CD14-positive monocyte (primary cell): ENCODE measurements around the gene MDH1B. TPM values are rescaled to one million over a fixed set of nuclear protein-coding genes. Genes with fewer than 3 reads are reported as not detected.
A peak's percentile ranks its signal among the peaks of the same experiment; 100 is the strongest.

Experiments
- DNase-seq, 3 donors: peaks; one replicate each; pipeline ENCODE4 v3.0.0-alpha.2; 2011 to 2022
- H2AFZ ChIP-seq: 2 replicates; pipeline ENCODE4 v1.6.0; 2012; ENCODE audit warnings: mild to moderate bottlenecking, low read depth, low read length, inconsistent platforms; ENCODE audit not compliant: insufficient read depth, poor library complexity, severe bottlenecking
- H3K27ac ChIP-seq, 2 donors: 1 replicate in 1 of 2; 2 replicates in 1 of 2; pipeline ENCODE4 v1.5.1; 2012 to 2013; ENCODE audit warnings: low read length in 2 of 2, control low read depth in 1 of 2, inconsistent platforms in 1 of 2, low read depth in 1 of 2, mild to moderate bottlenecking in 1 of 2
- H3K27me3 ChIP-seq, 2 donors: one replicate each; pipeline versions ENCODE4 v1.6.0 to v1.6.1; 2011 to 2013; ENCODE audit warnings: low read length in 2 of 2; ENCODE audit not compliant: control insufficient read depth in 2 of 2, insufficient read depth in 2 of 2
- H3K36me3 ChIP-seq, 2 donors: replicated peaks in 1 of 2; 1 replicate in 1 of 2; 2 replicates in 1 of 2; pipeline versions ENCODE4 v1.5.1 to v1.6.1; 2012 to 2013; ENCODE audit warnings: low read length in 2 of 2, control low read depth in 1 of 2, inconsistent platforms in 1 of 2, mild to moderate bottlenecking in 1 of 2; ENCODE audit not compliant: insufficient read depth in 2 of 2, control insufficient read depth in 1 of 2
- H3K4me1 ChIP-seq, 2 donors: 1 replicate in 1 of 2; 2 replicates in 1 of 2; pipeline versions ENCODE4 v1.5.1 to v1.6.1; 2012 to 2013; ENCODE audit warnings: low read length in 2 of 2, control low read depth in 1 of 2, inconsistent platforms in 1 of 2, mild to moderate bottlenecking in 1 of 2, moderate library complexity in 1 of 2; ENCODE audit not compliant: insufficient read depth in 2 of 2, control insufficient read depth in 1 of 2
- H3K4me2 ChIP-seq: replicated peaks from 2 replicates; pipeline ENCODE3; 2012; ENCODE audit warnings: low read length, moderate library complexity, mild to moderate bottlenecking; ENCODE audit not compliant: poor library complexity, severe bottlenecking; ENCODE audit errors: extremely low read depth
- H3K4me3 ChIP-seq, 3 experiments: fragments of 200-600 bp in 1 of 3; sonication (generic) in 1 of 3; replicated peaks in 1 of 3; 1 replicate in 2 of 3; 2 replicates in 1 of 3; pipeline ENCODE4 v1.5.1; 2011 to 2013; ENCODE audit warnings: low read length in 3 of 3, mild to moderate bottlenecking in 3 of 3, control low read depth in 2 of 3, low read depth in 2 of 3, inconsistent platforms in 1 of 3, moderate library complexity in 1 of 3
- H3K79me2 ChIP-seq: 2 replicates; pipeline ENCODE4 v1.6.0; 2012; ENCODE audit warnings: mild to moderate bottlenecking, control low read depth, inconsistent platforms, low read length, moderate library complexity; ENCODE audit not compliant: insufficient read depth
- H3K9ac ChIP-seq: 2 replicates; pipeline ENCODE4 v1.6.0; 2017; ENCODE audit warnings: low read length, mild to moderate bottlenecking; ENCODE audit not compliant: insufficient read depth, poor library complexity, severe bottlenecking
- H3K9me3 ChIP-seq, 2 donors: replicated peaks in 1 of 2; 1 replicate in 1 of 2; 2 replicates in 1 of 2; pipeline versions ENCODE4 v1.5.1 to v1.6.1; 2012 to 2013; ENCODE audit warnings: low read length in 2 of 2, control low read depth in 1 of 2; ENCODE audit not compliant: control insufficient read depth in 1 of 2, insufficient read depth in 1 of 2
- H4K20me1 ChIP-seq: 2 replicates; pipeline ENCODE4 v1.6.0; 2012; ENCODE audit warnings: mild to moderate bottlenecking, low read length, control low read depth, moderate library complexity; ENCODE audit not compliant: insufficient read depth
- H3K27ac Mint-ChIP-seq, 7 donors: one replicate each; pipeline ENCODE4 v1.8.0; 2020; ENCODE audit warnings: mild to moderate bottlenecking in 7 of 7, mixed read lengths in 7 of 7, moderate library complexity in 6 of 7, inconsistent platforms in 2 of 7
- H3K27me3 Mint-ChIP-seq, 3 donors: one replicate each; pipeline ENCODE4 v1.8.0; 2021 to 2022; ENCODE audit warnings: low read depth in 3 of 3, mild to moderate bottlenecking in 3 of 3, mixed read lengths in 3 of 3, moderate library complexity in 3 of 3, inconsistent platforms in 1 of 3
- H3K36me3 Mint-ChIP-seq, 2 donors: one replicate each; pipeline ENCODE4 v1.8.0; 2020; ENCODE audit warnings: mixed read lengths in 2 of 2, inconsistent platforms in 1 of 2, mild to moderate bottlenecking in 1 of 2
- H3K4me1 Mint-ChIP-seq: one replicate; pipeline ENCODE4 v1.8.0; 2020; ENCODE audit warnings: mild to moderate bottlenecking, mixed read lengths
- H3K4me3 Mint-ChIP-seq, 2 donors: one replicate each; pipeline ENCODE4 v1.8.0; 2020; ENCODE audit warnings: mild to moderate bottlenecking in 2 of 2, mixed read lengths in 2 of 2, moderate library complexity in 1 of 2
- H3K9me3 Mint-ChIP-seq, 7 donors: one replicate each; pipeline ENCODE4 v1.8.0; 2020 to 2022; ENCODE audit warnings: mixed read lengths in 7 of 7, mild to moderate bottlenecking in 6 of 7, moderate library complexity in 6 of 7, inconsistent platforms in 2 of 7
- WGBS: methylation state at CpG from one replicate; pipeline ENCODE4 v1.1.5; 2013; ENCODE audit warnings: missing lambda C conversion rate; ENCODE audit not compliant: insufficient coverage; 5-methylcytosine and 5-hydroxymethylcytosine counted together
- intact Hi-C, 2 donors: fragments of 100-400 bp; cut with micrococcal nuclease; formaldehyde crosslinking; loops; one replicate each; pipeline versions ENCODE4 v1.15.0 to v1.15.1; 2023
- polyA plus RNA-seq, 3 donors: library from polyadenylated mRNA; depleted of rRNA in 1 of 3; unstranded in 2 of 3; stranded (reverse) in 1 of 3; fragments of 300-500 nt in 2 of 3; fragments of >200 nt in 1 of 3; fragmentation: Illumina TruSeq in 2 of 3; gene quantifications; 1 replicate in 2 of 3; 2 replicates in 1 of 3; pipeline ENCODE4 v1.2.3, GENCODE V29; 2012 to 2021
- TF ChIP-seq, protein P1 (sequence below): fragments of 200-600 bp; IDR thresholded peaks from one replicate; pipeline ENCODE4 v1.8.0; 2022; ENCODE audit warnings: antibody characterized with exemption, mild to moderate bottlenecking

MDH1B gene
- polyA plus RNA-seq, 3 donors: not detected

DNA sequence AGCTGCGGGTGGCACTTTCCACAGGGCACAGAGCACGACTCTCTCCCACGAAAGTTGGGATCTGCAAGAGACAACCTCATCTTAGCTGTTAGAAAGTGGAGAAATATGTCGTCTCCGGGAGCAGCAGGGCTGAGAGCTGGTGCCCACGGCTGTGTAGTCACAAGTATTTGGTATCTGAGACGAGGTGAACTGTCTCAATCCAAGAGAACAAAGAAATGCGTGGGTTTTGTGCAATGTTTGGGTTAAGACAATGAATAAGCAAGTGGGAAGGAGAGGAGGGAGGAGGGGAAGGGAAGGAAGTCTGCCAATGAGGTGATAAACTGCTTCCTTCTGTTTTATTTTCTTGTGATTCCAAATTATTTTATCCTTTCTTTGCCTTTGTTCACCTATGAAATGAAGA, 65.0 kb downstream of the MDH1B start:
- Histone ChIP-seq H2AFZ (peak overlapping the region; percentile 52), H3K9me3 (no peaks in the 10 kb centered on the region), H3K9ac (peak overlapping the region; percentile 28), H3K36me3 (no peaks in the 10 kb centered on the region), H4K20me1 (no peaks in the 10 kb centered on the region), H3K79me2 (no peaks in the 10 kb centered on the region), H3K4me2 (peak overlapping the region; percentile 55), H3K27me3 (no peaks in the 10 kb centered on the region), H3K27ac (no peak overlapping the region), H3K4me3 (peak overlapping the region in 2 of 3 experiments; percentile 10 to 45), H3K4me1 (peaks cover 6 to 7% of the 10 kb centered on the region in 2 donors)
- Mint-ChIP-seq H3K27ac (peak overlapping the region in 1 of 7 donors; percentile 53), H3K27me3 (peaks cover 0 to 1% (median 0%) of the 10 kb centered on the region in 3 donors), H3K4me3 (peak overlapping the region; percentile 57 to 91), H3K36me3 (no peaks in the 10 kb centered on the region), H3K4me1 (peaks cover 12% of the 10 kb centered on the region), H3K9me3 (no peaks in the 10 kb centered on the region)
- intact Hi-C loops: no loop called here
- TF ChIP-seq, protein P1, sequence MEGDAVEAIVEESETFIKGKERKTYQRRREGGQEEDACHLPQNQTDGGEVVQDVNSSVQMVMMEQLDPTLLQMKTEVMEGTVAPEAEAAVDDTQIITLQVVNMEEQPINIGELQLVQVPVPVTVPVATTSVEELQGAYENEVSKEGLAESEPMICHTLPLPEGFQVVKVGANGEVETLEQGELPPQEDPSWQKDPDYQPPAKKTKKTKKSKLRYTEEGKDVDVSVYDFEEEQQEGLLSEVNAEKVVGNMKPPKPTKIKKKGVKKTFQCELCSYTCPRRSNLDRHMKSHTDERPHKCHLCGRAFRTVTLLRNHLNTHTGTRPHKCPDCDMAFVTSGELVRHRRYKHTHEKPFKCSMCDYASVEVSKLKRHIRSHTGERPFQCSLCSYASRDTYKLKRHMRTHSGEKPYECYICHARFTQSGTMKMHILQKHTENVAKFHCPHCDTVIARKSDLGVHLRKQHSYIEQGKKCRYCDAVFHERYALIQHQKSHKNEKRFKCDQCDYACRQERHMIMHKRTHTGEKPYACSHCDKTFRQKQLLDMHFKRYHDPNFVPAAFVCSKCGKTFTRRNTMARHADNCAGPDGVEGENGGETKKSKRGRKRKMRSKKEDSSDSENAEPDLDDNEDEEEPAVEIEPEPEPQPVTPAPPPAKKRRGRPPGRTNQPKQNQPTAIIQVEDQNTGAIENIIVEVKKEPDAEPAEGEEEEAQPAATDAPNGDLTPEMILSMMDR: no peak
- 0% methylated on average over 5 of the region's 8 CpGs for WGBS
- peak in 1 of 3 donors; percentile 7 for DNase-seq

DNA sequence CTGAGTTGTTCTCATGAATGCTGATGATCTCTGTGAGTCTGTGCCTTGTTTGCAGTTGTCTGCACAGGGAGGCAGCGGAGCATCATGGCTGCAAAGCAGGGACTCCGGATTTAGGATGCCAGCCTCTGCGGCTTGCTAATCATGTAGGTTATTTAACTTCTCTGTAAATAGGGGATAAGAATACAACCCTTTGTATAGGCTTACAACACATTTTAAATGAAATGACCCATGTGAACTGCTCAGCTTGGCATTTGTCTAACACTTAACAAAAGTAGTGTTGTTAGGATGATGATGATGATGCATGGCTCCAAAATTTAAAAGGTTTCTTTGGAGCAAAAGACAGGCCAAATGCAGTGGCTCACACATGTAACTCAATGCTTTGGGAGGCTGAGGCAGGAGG, 66.3 kb downstream of the MDH1B start:
- H3K79me2 ChIP-seq: no peaks in the 10 kb centered on the region
- Mint-ChIP-seq H3K9me3 (no peaks in the 10 kb centered on the region), H3K4me3 (no peak overlapping the region), H3K36me3 (no peaks in the 10 kb centered on the region), H3K27me3 (peaks cover 0 to 1% (median 0%) of the 10 kb centered on the region in 3 donors), H3K4me1 (peaks cover 12% of the 10 kb centered on the region), H3K27ac (no peak overlapping the region)
- TF ChIP-seq, protein P1: no peak
- H3K4me1 ChIP-seq: peaks cover 6 to 7% of the 10 kb centered on the region in 2 donors
- no peak overlapping the region for H3K4me2 ChIP-seq
- no peak overlapping the region for H2AFZ ChIP-seq
- H3K36me3 ChIP-seq: no peaks in the 10 kb centered on the region
- intact Hi-C loops: loop anchor here in 1 of 2 donors (10.0 kb wide), 1 partner anchor 776 kb away; no protein-coding TSS in a partner anchor
- 100% methylated on average over 1 of the region's 3 CpGs for WGBS
- DNase-seq: no peak
- H3K27ac ChIP-seq: no peak overlapping the region
- H3K9ac ChIP-seq: no peak overlapping the region
- H3K4me3 ChIP-seq: no peak overlapping the region
- H3K27me3 ChIP-seq: no peaks in the 10 kb centered on the region
- H3K9me3 ChIP-seq: no peaks in the 10 kb centered on the region
- H4K20me1 ChIP-seq: no peaks in the 10 kb centered on the region
